Upper lobe of left lung (tissue), 4 donors: ENCODE data around the gene ANKRD40CL.

ENCODE experiments used
- EP300 ChIP-seq, 4 donors: sonication (generic); formaldehyde crosslinking; IDR thresholded peaks; one replicate each; pipeline ENCODE4 v1.5.1; 2017; ENCODE audit warnings: antibody characterized with exemption in 4 of 4, control low read depth in 2 of 4
- POLR2A ChIP-seq, 4 donors: fragments of 450-650 bp; IDR thresholded peaks; one replicate each; pipeline ENCODE4 v1.5.1; 2016 to 2017; ENCODE audit warnings: antibody characterized with exemption in 4 of 4, mild to moderate bottlenecking in 2 of 4
- TF ChIP-seq, protein P1 (sequence below), 6 experiments: fragments of 450-650 bp in 4 of 6; fragments of 200-600 bp in 2 of 6; sonication (generic) in 2 of 6; IDR thresholded peaks; one replicate each; pipeline ENCODE4 v1.5.1; 2016 to 2019; ENCODE audit warnings: antibody characterized with exemption in 6 of 6

- TF ChIP-seq, protein P1, sequence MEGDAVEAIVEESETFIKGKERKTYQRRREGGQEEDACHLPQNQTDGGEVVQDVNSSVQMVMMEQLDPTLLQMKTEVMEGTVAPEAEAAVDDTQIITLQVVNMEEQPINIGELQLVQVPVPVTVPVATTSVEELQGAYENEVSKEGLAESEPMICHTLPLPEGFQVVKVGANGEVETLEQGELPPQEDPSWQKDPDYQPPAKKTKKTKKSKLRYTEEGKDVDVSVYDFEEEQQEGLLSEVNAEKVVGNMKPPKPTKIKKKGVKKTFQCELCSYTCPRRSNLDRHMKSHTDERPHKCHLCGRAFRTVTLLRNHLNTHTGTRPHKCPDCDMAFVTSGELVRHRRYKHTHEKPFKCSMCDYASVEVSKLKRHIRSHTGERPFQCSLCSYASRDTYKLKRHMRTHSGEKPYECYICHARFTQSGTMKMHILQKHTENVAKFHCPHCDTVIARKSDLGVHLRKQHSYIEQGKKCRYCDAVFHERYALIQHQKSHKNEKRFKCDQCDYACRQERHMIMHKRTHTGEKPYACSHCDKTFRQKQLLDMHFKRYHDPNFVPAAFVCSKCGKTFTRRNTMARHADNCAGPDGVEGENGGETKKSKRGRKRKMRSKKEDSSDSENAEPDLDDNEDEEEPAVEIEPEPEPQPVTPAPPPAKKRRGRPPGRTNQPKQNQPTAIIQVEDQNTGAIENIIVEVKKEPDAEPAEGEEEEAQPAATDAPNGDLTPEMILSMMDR (IDR thresholded peaks at IDR 0.05), result no peak
- TF ChIP-seq POLR2A (IDR thresholded peaks at IDR 0.05) (no peak), EP300 (IDR thresholded peaks at IDR 0.05) (no peak)
These were observed 38.2 kb upstream of the ANKRD40CL start for GRCh38 chr17:50805486-50805885.
